Activated CD4-positive, alpha-beta T cell treated with anti-CD3 and anti-CD28 coated beads, Interleukin-2, amount 10 ng/mL, durations not matched to agents 24 days and 14 days (primary cell): ENCODE measurements around the gene FBXL14. TPM values are rescaled to one million over a fixed set of nuclear protein-coding genes. Genes with fewer than 3 reads are reported as not detected.

Experiments
- DNase-seq: peaks from one replicate; pipeline ENCODE4 v3.0.0; 2022
- H3K27ac Mint-ChIP-seq: one replicate; pipeline ENCODE4 v1.8.0; 2022; ENCODE audit warnings: mild to moderate bottlenecking, mixed read lengths
- H3K27me3 Mint-ChIP-seq: one replicate; pipeline ENCODE4 v1.8.0; 2022; ENCODE audit warnings: mixed read lengths
- H3K36me3 Mint-ChIP-seq: one replicate; pipeline ENCODE4 v1.8.0; 2022; ENCODE audit warnings: low read depth, mild to moderate bottlenecking, mixed read lengths
- H3K4me1 Mint-ChIP-seq: one replicate; pipeline ENCODE4 v1.8.0; 2021; ENCODE audit warnings: mixed read lengths
- H3K4me3 Mint-ChIP-seq: one replicate; pipeline ENCODE4 v1.8.0; 2022; ENCODE audit warnings: mild to moderate bottlenecking, moderate library complexity, mixed read lengths
- H3K9me3 Mint-ChIP-seq: one replicate; pipeline ENCODE4 v1.8.0; 2021; ENCODE audit warnings: mixed read lengths
- intact Hi-C: fragments of 100-400 bp; cut with micrococcal nuclease; formaldehyde crosslinking; loops from one replicate; pipeline ENCODE4 v1.15.1; 2023
- total RNA-seq: library from RNA; stranded (reverse); gene quantifications from 2 replicates; pipeline ENCODE4 v1.2.3, GENCODE V29; 2022

The FBXL14 gene
- total RNA-seq, 1 donor from 2014 or later: 18.8 TPM

DNA sequence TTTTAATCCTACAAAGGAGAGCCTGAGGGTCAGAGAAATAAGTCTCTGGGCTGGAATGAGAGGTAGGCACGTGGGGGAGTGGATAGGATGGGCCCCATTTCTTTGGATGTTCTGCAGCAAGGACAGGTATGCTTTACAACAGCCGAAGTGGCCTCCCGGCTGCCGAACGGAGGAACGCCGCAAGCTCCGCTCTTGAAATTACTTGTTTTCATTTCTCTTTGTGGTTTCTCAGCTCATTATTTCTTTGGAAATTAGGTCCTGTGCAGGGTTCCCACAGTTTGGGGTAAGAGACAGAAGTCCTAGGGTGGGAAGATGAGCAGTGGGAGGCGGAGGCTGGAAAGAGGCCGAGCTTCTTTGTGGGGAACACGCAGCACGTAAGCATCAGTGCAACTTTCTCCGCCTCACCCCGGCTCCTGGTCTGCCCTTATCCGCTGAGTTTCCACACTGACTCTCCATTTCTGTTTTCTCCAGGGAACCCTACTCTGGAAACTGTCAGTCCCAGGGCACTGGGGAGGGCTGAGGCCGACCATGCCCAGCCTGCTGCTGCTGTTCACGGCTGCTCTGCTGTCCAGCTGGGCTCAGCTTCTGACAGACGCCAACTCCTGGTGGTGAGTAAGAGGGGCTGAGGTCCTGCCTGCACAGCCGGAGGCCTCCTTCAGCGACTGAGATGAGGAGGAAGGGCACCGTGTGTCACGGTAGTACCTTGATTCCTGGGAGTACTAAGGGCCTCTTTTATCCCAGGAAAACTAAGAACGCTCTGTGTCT lies 36.6 kb upstream of the FBXL14 start:
- no peak overlapping the region for H3K27ac Mint-ChIP-seq

DNA sequence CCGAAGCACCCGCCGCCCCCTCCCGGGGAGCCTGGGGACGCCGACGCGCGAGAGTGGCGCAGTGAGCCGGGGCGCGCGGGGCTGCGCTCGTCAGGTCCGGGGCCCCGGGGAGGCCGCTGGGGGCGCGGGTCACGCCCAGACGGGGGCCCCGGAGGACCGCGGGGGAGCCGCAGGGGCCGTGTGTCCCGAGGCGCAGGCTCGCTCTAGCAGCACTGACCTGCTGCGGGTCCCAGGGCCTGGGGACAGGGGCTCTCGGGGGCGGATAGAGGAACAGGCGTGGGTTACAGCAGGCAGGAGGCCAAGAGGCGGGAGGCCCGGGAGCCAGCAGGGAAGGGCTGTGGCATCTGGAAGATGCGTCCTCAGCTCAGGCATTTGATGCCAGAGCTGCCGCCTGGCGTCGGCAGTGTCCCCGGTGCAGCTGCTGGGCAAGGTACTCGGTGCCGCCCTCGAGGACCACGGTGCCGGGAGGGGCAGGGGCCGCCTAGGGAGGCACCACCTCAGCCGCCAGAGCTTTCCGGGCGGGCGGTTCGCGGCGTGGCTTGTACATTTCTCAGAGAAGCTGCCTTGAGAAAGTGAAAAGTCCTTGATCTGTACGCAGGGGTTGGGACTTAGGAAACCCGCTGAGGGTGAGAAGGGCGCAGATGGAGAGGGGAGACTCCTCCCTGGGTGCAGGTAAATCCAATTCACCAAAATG lies 35.9 kb upstream of the FBXL14 start:
- Mint-ChIP-seq H3K27me3 (peaks cover 75% of the 10 kb centered on the region), H3K4me3 (peak overlapping the region; percentile 39), H3K4me1 (peaks cover 12% of the 10 kb centered on the region), H3K27ac (no peak overlapping the region), H3K36me3 (no peaks in the 10 kb centered on the region), H3K9me3 (no peaks in the 10 kb centered on the region)
- intact Hi-C loops: no loop called here
- DNase-seq: peak; percentile 69

More for the DNA sequence above, 36.6 kb upstream of the FBXL14 start:
- Mint-ChIP-seq H3K9me3 (no peaks in the 10 kb centered on the region), H3K27me3 (peaks cover 81% of the 10 kb centered on the region), H3K4me1 (peaks cover 12% of the 10 kb centered on the region), H3K4me3 (peak overlapping the region; percentile 29), H3K36me3 (no peaks in the 10 kb centered on the region)
- DNase-seq: no peak
- intact Hi-C loops: no loop called here

DNA sequence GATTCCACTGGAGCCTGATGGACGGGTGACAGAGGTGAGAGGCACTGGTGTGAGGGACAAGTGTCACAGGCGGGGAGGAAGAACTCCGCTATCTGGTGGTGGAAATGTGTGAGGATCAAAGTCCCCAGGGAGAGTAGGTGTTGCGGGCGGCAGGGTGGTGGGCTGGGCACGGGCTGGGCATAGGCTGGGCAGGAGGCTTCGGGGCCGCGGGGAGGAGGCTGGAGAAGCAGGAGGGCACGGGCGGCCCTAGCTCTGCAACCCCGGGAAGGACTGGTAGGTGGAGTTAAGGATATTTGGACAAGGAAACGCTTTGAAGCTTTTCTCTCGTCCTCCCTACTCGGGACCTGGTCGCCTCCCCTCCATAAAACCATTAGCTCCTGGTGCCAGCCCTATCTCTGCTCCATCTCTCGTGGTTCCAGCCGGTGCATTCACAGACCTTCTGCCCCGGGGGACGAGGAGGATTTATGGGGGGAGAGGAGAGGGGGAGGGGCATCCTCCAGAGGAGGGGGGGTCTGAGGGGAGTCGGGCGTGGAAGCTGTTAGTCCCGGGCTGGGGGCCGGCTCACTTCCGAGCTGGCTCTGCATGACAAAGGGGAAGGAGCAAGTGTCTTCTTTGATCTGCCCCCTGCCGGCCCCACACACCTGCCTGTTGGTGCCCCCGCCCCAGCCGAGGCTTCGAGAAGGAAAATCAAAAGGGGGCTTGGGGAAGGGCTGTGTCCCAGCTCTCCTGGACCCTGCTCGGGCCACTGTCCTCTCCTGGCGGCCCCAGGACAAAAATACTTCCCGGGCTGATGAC lies 35.2 kb upstream of the FBXL14 start:
- intact Hi-C loops: no loop called here
- peaks cover 75% of the 10 kb centered on the region for H3K27me3 Mint-ChIP-seq

DNA sequence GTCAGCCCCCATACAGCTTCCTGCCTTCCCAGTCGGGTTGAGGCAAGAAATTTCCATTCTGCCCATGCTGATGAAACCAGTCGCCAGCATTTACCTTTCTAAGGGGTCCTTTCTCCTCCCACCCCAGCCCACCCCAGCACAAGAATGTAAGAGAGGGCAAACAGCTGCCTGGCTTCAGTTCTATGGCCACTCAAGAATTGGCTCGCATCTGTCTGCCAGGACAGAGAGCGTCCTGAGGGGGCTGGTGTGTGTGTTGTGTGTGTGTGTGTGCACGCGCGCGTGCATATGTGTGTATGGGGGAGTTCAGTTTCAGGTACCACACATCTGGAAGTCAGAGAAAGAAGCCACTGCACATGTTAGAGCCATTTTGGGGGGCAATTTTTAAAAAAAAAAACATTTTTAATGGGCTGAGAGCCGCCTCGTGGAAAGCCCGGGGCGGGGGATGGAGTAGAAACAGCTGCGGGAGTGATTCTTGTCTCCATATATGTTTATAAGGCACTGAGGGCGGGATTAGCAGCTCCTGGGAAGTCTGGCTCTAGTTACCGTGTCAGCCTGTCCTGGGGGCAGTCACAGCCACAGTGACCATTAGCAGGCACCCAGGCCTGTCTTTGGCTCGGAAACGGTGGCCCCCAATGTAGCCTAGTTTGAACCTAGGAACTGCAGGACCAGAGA lies 34.4 kb upstream of the FBXL14 start, which contains the start of gene WNT5B:
Gene WNT5B (plus strand): TSS at position 566 of the 672 bp plus-strand sequence. CDS start 2,124 bp downstream, outside the sequence.
- H3K27me3 Mint-ChIP-seq: peaks cover 69% of the 10 kb centered on the region
- H3K36me3 Mint-ChIP-seq: no peaks in the 10 kb centered on the region
- peaks cover 9% of the 10 kb centered on the region for H3K4me1 Mint-ChIP-seq
- intact Hi-C loops: no loop called here
- H3K4me3 Mint-ChIP-seq: peak within 1 kb of the TSS; percentile 53
- H3K27ac Mint-ChIP-seq: no peak within 1 kb of the TSS
- H3K9me3 Mint-ChIP-seq: no peaks in the 10 kb centered on the region
- no peak for DNase-seq

More for the DNA sequence above, 35.2 kb upstream of the FBXL14 start:
- Mint-ChIP-seq H3K4me1 (peaks cover 11% of the 10 kb centered on the region), H3K4me3 (peak overlapping the region; percentile 53), H3K9me3 (no peaks in the 10 kb centered on the region), H3K27ac (no peak overlapping the region), H3K36me3 (no peaks in the 10 kb centered on the region)
- DNase-seq: no peak

DNA sequence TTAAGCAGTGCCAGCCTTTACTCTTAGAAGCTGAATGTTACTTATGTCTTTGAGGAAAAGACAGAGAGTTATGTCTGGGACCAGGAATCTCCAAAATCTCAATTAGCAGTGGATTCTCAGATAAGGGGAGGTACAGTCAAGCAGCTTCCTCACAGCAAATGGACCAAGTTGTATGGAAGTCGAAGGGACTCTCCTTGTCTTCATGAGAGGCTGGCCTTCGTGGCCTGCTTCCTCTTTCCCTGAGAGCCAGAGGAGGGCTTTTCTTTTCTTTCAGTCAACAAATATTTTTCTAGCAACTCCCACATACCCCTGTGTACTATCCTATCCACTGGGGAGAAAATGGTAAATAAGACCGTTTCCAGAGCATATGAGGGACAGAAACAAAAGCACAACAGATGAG lies 28.0 kb upstream of the FBXL14 start:
- DNase-seq: no peak
- intact Hi-C loops: no loop called here
- H3K9me3 Mint-ChIP-seq: no peaks in the 10 kb centered on the region
- H3K4me1 Mint-ChIP-seq: peaks cover 17% of the 10 kb centered on the region
- no peak overlapping the region for H3K27ac Mint-ChIP-seq
- H3K36me3 Mint-ChIP-seq: no peaks in the 10 kb centered on the region
- H3K27me3 Mint-ChIP-seq: peaks cover 33% of the 10 kb centered on the region
- H3K4me3 Mint-ChIP-seq: no peak overlapping the region

DNA sequence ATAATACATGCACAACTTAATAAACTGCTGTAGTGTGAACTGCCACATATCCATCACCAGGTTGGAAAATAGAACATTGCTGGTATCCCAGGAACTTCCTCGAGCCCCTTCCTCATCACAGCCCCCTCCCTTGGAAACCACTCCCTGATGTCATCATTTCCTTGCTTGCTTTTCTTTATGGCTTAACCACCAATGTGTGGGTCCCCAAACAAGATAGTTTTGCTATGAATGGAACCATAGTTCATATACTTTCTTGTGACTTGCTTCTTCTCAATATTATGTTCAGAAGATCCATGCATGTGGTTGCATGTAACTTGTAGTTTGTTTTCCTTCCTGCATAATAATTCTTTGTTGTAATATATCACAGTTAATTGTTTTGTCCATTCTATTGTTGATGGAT lies 25.7 kb upstream of the FBXL14 start:
- peak overlapping the region; percentile 6 for H3K27ac Mint-ChIP-seq
- peaks cover 25% of the 10 kb centered on the region for H3K27me3 Mint-ChIP-seq
- no peak for DNase-seq
- no peaks in the 10 kb centered on the region for H3K36me3 Mint-ChIP-seq
- H3K4me1 Mint-ChIP-seq: peaks cover 29% of the 10 kb centered on the region
- H3K9me3 Mint-ChIP-seq: no peaks in the 10 kb centered on the region
- H3K4me3 Mint-ChIP-seq: no peak overlapping the region
- intact Hi-C loops: no loop called here

DNA sequence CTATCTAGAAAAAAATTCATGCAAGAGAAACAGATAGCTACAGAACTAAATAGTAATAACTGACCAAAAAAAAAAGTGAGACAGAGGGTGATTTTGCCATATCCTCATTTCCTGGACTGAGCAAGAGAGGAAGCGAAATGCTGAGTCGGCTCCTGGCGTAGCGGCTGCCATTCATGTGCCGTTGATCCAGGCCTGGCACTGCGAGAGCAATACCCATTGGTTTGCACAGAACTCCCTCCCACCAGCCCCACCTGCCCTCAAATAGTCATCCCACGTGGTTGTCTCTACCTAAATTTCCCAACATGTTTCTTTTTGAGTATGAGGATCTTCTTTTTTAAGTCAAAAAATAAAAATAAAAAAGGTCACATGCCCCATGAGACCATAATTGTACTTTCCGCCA lies 25.2 kb upstream of the FBXL14 start:
- H3K27ac Mint-ChIP-seq: no peak overlapping the region
- no peak overlapping the region for H3K4me3 Mint-ChIP-seq
- H3K27me3 Mint-ChIP-seq: peaks cover 20% of the 10 kb centered on the region
- DNase-seq: no peak
- H3K36me3 Mint-ChIP-seq: no peaks in the 10 kb centered on the region
- H3K9me3 Mint-ChIP-seq: no peaks in the 10 kb centered on the region
- intact Hi-C loops: no loop called here
- peaks cover 29% of the 10 kb centered on the region for H3K4me1 Mint-ChIP-seq

DNA sequence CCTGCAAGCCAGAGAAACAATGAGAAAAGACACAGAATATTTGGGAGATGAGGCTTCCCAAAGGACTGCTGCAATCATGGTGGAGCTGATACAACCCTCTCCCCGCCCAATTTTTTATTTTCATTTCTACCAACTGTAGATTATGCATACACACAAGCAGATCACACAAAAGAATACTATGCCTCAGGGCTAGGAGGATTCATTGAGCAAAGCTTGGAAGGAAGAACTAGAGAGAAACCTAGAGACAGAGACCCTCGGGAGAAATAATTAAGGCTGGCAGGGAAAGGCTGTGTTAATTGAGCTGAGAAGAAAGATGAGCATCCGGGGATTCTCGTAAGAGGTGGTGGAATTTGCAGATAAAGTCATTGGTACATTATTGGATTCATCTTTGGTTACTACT lies 24.8 kb upstream of the FBXL14 start:
- intact Hi-C loops: no loop called here
- Mint-ChIP-seq H3K27me3 (peaks cover 20% of the 10 kb centered on the region), H3K36me3 (no peaks in the 10 kb centered on the region), H3K4me3 (no peak overlapping the region), H3K27ac (no peak overlapping the region), H3K4me1 (peaks cover 29% of the 10 kb centered on the region), H3K9me3 (no peaks in the 10 kb centered on the region)
- no peak for DNase-seq

DNA sequence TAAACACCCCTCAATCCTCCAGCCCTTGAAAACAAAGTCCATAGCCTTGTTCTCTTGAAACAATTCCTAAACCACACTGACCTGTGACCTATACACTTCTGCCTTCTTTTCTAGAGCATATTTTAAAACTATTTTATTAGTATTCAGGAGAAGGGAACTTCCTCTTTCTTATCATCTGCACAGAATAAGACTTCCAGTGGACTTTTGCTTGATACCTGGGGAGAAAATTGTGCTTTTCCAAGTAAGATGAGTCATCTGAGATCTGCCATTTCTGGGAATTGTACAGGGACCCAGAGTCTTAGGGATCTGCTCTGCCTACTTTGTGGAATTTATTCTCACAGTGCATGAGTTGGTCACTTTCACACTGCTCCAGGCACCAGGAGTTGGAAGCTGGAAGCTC lies 24.1 kb upstream of the FBXL14 start:
- intact Hi-C loops: no loop called here
- Mint-ChIP-seq H3K36me3 (no peaks in the 10 kb centered on the region), H3K27ac (no peak overlapping the region), H3K27me3 (peaks cover 19% of the 10 kb centered on the region), H3K9me3 (no peaks in the 10 kb centered on the region), H3K4me3 (no peak overlapping the region), H3K4me1 (peaks cover 29% of the 10 kb centered on the region)
- no peak for DNase-seq

DNA sequence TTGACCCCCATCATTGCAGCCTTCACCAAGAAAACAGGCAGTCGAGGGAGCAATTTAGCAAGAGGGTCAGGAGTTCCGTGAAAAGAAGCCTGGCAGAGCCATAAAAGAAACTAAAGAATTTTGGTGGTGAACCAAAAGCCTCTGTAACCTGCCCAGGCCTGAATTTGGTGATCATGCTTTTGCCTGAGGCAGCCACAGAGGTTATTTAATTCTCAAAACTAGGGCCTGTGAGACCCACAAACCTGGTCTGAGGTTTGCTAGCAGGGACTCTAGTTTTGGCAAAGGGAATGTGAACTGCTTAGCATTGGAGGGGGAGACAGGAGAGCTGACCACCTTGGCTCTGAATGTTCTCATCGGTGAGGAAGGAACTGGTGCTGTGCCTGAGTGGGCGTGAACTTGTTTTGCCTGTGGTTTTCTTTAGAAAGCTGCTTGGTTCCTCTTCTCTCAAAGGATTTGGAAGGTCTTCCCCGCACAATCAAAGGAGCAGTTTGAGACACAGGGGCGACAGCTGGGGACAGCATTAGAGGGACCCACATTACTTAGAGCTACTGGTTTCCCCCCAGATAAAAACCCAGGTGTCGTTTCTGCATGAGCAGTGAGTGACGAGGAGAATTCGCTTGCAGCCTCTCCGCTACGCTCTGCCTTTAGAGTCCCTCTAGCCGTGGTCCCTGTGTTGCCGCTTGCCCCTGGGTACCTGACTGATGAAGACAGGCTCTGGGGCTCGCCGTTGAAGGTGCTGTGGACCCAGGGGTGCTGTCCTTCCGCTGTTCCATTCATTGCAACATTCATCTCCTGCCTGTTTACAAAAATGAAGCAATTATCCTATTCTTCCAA lies 22.1 kb upstream of the FBXL14 start:
- no peak for DNase-seq
- Mint-ChIP-seq H3K27ac (no peak overlapping the region), H3K4me3 (no peak overlapping the region), H3K36me3 (no peaks in the 10 kb centered on the region), H3K27me3 (peaks cover 22% of the 10 kb centered on the region), H3K4me1 (peaks cover 27% of the 10 kb centered on the region), H3K9me3 (no peaks in the 10 kb centered on the region)
- intact Hi-C loops: loop anchor here (1.0 kb wide), 1 partner anchor 8 kb away; no protein-coding TSS in a partner anchor

DNA sequence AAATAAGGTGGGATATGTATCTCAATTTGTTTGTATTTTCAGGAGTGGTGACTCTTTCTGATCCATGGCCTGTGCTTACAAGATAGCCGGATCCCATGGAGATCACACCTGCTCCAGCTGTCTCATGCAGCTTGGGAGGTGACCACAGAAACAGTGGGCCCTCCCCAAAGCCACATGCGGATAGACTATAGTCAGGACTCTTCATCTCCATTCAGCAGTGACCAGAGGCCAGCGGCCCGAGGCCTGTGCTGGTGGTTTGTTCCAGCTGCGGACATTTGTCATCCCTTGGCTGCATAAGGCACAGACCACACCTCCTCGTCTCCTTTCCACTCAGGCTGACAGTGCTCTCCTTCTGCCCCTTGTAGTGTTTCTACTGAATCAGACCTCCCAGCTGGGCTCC lies 20.0 kb upstream of the FBXL14 start:
- H3K9me3 Mint-ChIP-seq: no peaks in the 10 kb centered on the region
- H3K27me3 Mint-ChIP-seq: peaks cover 23% of the 10 kb centered on the region
- H3K4me1 Mint-ChIP-seq: peaks cover 19% of the 10 kb centered on the region
- H3K4me3 Mint-ChIP-seq: no peak overlapping the region
- no peaks in the 10 kb centered on the region for H3K36me3 Mint-ChIP-seq
- intact Hi-C loops: no loop called here
- no peak for DNase-seq
- no peak overlapping the region for H3K27ac Mint-ChIP-seq

DNA sequence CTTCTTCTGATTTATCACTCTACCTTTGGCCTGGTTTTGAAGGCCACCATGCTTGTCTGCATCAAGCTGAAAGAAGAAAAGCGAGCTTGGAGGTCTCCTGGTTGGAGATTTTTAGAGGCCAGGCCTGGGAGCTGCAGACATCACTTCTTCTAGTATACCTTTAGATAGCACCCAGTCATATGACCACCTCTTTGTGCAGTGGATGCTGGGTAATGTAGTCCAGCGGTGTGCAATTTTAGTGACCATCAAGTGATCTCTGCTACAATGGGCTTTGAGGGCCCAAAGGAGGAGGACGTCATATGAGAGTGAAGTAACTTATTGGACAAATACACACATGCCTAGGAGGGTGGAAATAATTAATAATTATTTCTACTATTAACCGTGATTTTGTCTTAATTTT lies 19.5 kb upstream of the FBXL14 start:
- no peak for DNase-seq
- H3K9me3 Mint-ChIP-seq: no peaks in the 10 kb centered on the region
- no peak overlapping the region for H3K4me3 Mint-ChIP-seq
- peaks cover 21% of the 10 kb centered on the region for H3K27me3 Mint-ChIP-seq
- peaks cover 15% of the 10 kb centered on the region for H3K4me1 Mint-ChIP-seq
- intact Hi-C loops: no loop called here
- no peaks in the 10 kb centered on the region for H3K36me3 Mint-ChIP-seq
- no peak overlapping the region for H3K27ac Mint-ChIP-seq
